ENCODE measurements around the gene CA10. TPM values are rescaled to one million over a fixed set of nuclear protein-coding genes. Genes with fewer than 3 reads are reported as not detected.

The CA10 gene
- total RNA-seq, 1 experiment from 2014 or later: not detected

GRCh38 chr17:51682115-51682514, 476.4 kb downstream of the CA10 start:
- DNase-seq (ENCODE audit: low spot score): no peak

GRCh38 chr17:51677875-51678274, 480.6 kb downstream of the CA10 start:
- DNase-seq (ENCODE audit: low spot score): no peak

DNA sequence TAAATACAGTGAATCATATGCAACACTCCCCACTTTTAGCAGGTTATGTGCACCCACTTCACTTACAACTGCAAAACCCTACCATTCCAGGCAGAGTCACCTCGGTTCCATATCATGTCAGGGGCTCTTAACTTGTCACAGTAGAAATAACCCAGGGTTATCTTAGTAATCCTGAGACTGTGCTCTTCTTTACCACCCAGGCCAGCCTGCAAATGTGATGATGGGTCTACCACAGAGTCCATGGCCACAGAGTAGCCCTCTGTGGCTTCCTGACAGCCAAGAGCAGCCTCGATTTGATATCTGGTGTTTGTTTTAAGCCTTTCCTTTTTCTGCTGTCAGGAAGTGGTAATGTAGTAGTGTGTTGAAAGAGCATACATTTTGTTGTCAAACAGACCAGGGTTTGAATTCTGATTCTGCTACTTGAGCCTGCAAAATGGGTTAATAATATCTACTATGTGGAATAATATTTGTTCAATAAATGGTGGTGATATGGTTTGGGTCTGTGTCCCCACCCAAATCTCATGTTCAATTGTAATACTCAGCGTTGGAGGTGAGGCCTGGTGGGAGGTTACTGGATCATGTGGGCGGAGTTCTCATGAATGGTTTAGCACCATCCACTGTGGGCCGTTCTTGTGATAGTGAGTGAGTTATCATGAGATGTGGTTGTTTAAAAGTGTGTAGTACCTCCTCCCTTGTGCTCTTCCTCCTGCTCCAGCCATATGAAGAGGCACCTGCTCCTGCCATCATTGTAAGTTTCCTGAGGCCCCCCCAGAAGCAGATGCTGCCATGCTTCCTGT, 481.6 kb downstream of the CA10 start:
- DNase-seq (ENCODE audit: low spot score): no peak

- no peak for DNase-seq (ENCODE audit: low spot score)
Measured at GRCh38 chr17:51674579-51675255, 483.8 kb downstream of the CA10 start.

- DNase-seq (ENCODE audit: low spot score): no peak
Measured at GRCh38 chr17:51673070-51673469, 485.4 kb downstream of the CA10 start.

GRCh38 chr17:51672065-51672464, 486.4 kb downstream of the CA10 start:
- DNase-seq (ENCODE audit: low spot score): no peak

DNA sequence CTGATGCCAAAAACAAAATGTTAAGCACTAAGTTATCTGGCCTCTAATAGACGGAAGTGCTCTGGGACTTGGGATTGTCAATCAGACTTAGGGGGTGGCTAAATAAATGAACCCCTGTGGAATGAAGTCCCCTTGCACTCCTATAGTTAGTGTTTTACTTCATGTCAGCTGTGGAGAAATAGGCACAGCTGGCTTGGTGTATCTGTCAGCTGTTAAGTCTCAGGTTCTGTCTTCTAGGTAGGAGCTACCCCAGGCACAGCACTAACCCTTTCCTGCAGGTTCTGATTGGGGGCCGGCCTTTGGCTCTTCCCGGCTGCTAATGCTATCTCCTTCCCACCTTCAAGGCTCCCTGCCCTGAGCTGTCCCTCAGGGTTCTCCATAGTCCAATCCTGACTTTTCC, 487.6 kb downstream of the CA10 start:
- no peak for DNase-seq (ENCODE audit: low spot score)

GRCh38 chr17:51668963-51669246, 489.6 kb downstream of the CA10 start:
- DNase-seq (ENCODE audit: low spot score): no peak

DNA sequence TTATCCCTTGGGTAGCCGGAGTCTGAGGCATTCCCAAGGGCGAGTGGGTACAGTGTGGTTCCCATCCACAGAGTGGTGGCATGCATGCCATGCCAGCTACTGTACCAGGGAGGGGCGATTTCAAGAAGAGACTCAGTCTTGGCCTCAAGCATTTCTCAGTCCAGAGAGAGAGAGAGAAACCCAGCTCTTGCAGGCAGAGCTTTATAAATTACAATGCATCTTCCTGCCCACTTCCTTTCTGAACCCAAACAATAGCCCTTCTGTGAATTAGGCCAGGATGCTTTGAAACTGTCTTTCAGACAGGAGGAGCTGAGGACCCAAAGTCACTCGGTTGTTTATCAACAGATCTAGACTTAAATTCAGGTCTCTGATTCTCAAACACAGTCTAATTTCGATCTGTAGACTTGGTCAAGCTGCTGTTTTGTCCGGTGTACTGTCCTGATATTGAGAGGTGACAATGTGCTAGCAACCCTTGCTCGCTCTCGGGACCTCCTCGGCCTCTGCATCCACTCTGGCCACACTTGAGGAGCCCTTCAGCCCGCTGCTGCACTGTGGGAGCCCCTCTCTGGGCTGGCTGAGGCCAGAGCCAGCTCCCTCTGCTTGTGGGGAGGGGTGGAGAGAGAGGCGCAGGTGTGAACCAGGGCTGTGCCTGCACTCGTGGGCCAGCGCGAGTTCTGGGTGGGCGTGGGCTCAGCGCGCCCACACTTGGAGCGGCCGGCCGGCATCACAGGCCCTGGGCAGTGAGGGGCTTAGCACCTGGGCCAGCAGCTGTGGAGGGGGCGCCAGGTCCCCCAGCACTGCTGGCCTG, 490.2 kb downstream of the CA10 start:
- DNase-seq (ENCODE audit: low spot score): no peak

DNA sequence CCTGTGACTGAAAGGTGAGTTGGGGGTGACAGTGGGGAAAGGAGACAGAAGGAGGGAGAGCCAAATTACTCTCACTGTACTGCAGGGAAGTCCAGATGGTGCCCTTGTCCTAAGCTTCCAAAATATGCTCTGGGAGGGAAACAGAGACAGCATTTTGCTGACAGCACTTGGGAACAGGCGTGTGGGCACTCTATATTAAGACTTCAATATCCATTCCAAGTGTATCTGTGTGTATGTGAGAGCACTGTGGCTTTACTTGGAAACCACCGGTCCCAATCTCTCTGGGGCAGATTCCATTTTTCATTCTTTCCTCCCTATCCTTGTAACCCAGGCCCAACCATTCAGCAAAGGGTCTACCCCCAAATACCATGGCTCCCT, 490.8 kb downstream of the CA10 start:
- DNase-seq (ENCODE audit: low spot score): no peak

GRCh38 chr17:51666971-51667705, 491.4 kb downstream of the CA10 start:
- DNase-seq (ENCODE audit: low spot score): no peak

- DNase-seq (ENCODE audit: low spot score): no peak
Measured at GRCh38 chr17:51662204-51663056, 496.1 kb downstream of the CA10 start.

DNA sequence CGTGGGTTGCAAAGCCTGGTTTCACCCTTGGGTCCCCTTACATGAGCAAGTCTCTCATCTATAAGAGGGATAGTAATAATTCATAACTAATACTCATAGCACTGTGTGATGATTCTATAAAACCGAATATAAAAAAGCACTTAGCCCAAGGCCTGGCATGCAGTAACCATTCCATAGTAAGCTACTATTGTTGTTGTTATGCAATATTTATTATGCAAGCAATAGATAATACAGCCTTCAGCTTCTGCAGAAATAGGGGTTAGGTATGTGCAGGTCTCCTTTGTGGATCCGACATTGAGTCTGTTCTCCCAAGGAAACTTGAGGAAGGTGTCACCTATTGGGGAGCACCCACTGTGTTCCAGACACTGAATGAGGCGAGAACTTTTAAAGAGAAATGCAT, 497.1 kb downstream of the CA10 start:
- no peak for DNase-seq (ENCODE audit: low spot score)

- DNase-seq (ENCODE audit: low spot score): no peak
Measured at GRCh38 chr17:51660266-51660665, 498.2 kb downstream of the CA10 start.

GRCh38 chr17:51657224-51657623, 501.3 kb downstream of the CA10 start:
- no peak for DNase-seq (ENCODE audit: low spot score)

DNA sequence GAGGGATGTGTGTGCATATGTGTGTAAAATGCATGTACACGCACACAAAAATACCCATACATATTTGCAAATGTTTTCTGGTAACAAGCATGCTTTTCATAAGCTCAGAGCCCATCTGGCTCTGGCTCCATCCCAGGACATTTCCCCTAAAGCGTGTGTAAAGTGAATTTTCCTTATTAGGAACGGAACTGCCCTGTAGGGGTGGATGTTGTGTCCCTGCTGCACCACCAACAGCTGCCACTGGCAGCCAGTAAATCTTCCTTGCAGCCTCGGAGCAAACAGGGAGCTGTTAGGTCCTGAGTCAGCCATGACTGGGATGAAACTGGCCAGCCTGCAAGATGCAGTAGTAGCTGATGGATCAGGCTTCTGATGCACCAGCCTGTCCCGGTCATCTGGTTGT, 504.6 kb downstream of the CA10 start:
- no peak for DNase-seq (ENCODE audit: low spot score)

GRCh38 chr17:51652529-51652928, 506.0 kb downstream of the CA10 start:
- no peak for DNase-seq (ENCODE audit: low spot score)

- DNase-seq (ENCODE audit: low spot score): no peak
Measured at GRCh38 chr17:51651513-51652298, 506.8 kb downstream of the CA10 start.

GRCh38 chr17:51650772-51651171, 507.7 kb downstream of the CA10 start:
- DNase-seq (ENCODE audit: low spot score): no peak

DNA sequence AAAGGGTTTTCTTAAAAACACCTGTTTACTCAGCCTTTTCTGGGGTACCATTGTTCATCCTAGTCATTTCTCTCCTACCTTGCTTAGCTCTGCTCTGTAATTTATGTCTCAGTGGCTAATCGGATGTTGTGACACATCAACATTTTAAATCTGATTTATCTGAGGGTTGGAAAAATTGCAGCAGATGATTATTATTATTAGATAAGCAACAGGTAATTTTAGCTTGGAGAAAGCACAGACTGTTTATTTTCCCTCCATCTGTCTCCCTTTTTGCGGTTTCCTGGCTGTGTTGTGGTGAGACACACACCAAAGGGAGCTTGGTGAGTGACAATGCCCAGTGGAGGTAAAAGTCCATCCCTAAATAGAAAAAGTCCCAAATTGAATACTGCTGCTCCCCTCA, 508.3 kb downstream of the CA10 start:
- DNase-seq (ENCODE audit: low spot score): no peak

Data from A172 (cell line).